ENCODE data around the gene FDXACB1.

Gene FDXACB1

GRCh38 chr11:111849631-111850030 lies 29.3 kb downstream of the FDXACB1 start:
- DNase-seq (ENCODE audit: low read depth, low spot score) = no peak
- no peak overlapping the region for H3K27ac ChIP-seq

- DNase-seq (ENCODE audit: low read depth, low spot score) = no peak
- no peak overlapping the region for H3K27ac ChIP-seq
Measured at GRCh38 chr11:111846636-111847035, 32.3 kb downstream of the FDXACB1 start.

GRCh38 chr11:111846063-111846462 lies 32.9 kb downstream of the FDXACB1 start:
- DNase-seq (ENCODE audit: low read depth, low spot score) = no peak
- H3K27ac ChIP-seq = no peak overlapping the region

- DNase-seq (ENCODE audit: low read depth, low spot score) = no peak
- H3K27ac ChIP-seq = no peak overlapping the region
Measured at GRCh38 chr11:111845276-111846028, 33.5 kb downstream of the FDXACB1 start.

- DNase-seq (ENCODE audit: low read depth, low spot score) = no peak
- no peak overlapping the region for H3K27ac ChIP-seq
Measured at GRCh38 chr11:111843661-111844060, 35.3 kb downstream of the FDXACB1 start.

GRCh38 chr11:111841370-111842053 lies 37.5 kb downstream of the FDXACB1 start:
- no peak overlapping the region for H3K27ac ChIP-seq
- DNase-seq (ENCODE audit: low read depth, low spot score) = peak; percentile 8

- H3K27ac ChIP-seq = no peak overlapping the region
Measured at GRCh38 chr11:111840143-111840542, 38.8 kb downstream of the FDXACB1 start.

GRCh38 chr11:111838054-111838453 lies 40.9 kb downstream of the FDXACB1 start:
- DNase-seq (ENCODE audit: low read depth, low spot score) = no peak
- no peak overlapping the region for H3K27ac ChIP-seq

More at GRCh38 chr11:111840143-111840542, 38.8 kb downstream of the FDXACB1 start:
- DNase-seq (ENCODE audit: low read depth, low spot score) = no peak

GRCh38 chr11:111837366-111837891 lies 41.5 kb downstream of the FDXACB1 start:
- no peak for DNase-seq (ENCODE audit: low read depth, low spot score)
- H3K27ac ChIP-seq = no peak overlapping the region

- DNase-seq (ENCODE audit: low read depth, low spot score) = no peak
- no peak overlapping the region for H3K27ac ChIP-seq
Measured at GRCh38 chr11:111836721-111837120, 42.2 kb downstream of the FDXACB1 start.

- DNase-seq (ENCODE audit: low read depth, low spot score) = no peak
- no peak overlapping the region for H3K27ac ChIP-seq
Measured at GRCh38 chr11:111836162-111836561, 42.8 kb downstream of the FDXACB1 start.

GRCh38 chr11:111835665-111836064 lies 43.3 kb downstream of the FDXACB1 start:
- no peak for DNase-seq (ENCODE audit: low read depth, low spot score)
- no peak overlapping the region for H3K27ac ChIP-seq

- no peak overlapping the region for H3K27ac ChIP-seq
- DNase-seq (ENCODE audit: low read depth, low spot score) = no peak
Measured at GRCh38 chr11:111834432-111835163, 44.4 kb downstream of the FDXACB1 start.

GRCh38 chr11:111833524-111833923 lies 45.4 kb downstream of the FDXACB1 start:
- H3K27ac ChIP-seq = no peak overlapping the region
- no peak for DNase-seq (ENCODE audit: low read depth, low spot score)

GRCh38 chr11:111829185-111829968 lies 49.6 kb downstream of the FDXACB1 start:
- DNase-seq (ENCODE audit: low read depth, low spot score) = no peak
- no peak overlapping the region for H3K27ac ChIP-seq

- no peak for DNase-seq (ENCODE audit: low read depth, low spot score)
Measured at GRCh38 chr11:111826322-111826950, 52.5 kb downstream of the FDXACB1 start.

More at GRCh38 chr11:111826322-111826950, 52.5 kb downstream of the FDXACB1 start:
- H3K27ac ChIP-seq = no peak overlapping the region

Measured in epithelial cell of prostate (primary cell).